Brain microvascular endothelial cell (primary cell): ENCODE results near the gene FBXL17.

Source experiments
- DNase-seq: peaks from one replicate; pipeline ENCODE4 v3.0.0-alpha.2; 2020
- H3K27ac ChIP-seq: fragments of 250-450 bp; sonication (Bioruptor Pico); 2 replicates; pipeline ENCODE4 v1.5.1; 2020; ENCODE audit warnings: mild to moderate bottlenecking, moderate library complexity
- H3K27me3 ChIP-seq: fragments of 250-450 bp; sonication (Bioruptor Pico); replicated peaks from 2 replicates; pipeline ENCODE4 v1.5.1; 2020; ENCODE audit warnings: mild to moderate bottlenecking
- H3K36me3 ChIP-seq: fragments of 250-450 bp; sonication (Bioruptor Pico); replicated peaks from 2 replicates; pipeline ENCODE4 v1.5.1; 2020; ENCODE audit warnings: mild to moderate bottlenecking
- H3K4me3 ChIP-seq: 2 replicates; pipeline ENCODE4 v1.5.1; 2011; ENCODE audit warnings: low read depth, mild to moderate bottlenecking, control low read depth, low read length, moderate library complexity
- CTCF ChIP-seq: IDR thresholded peaks from 2 replicates; pipeline ENCODE4 v1.5.1; 2011; ENCODE audit warnings: low read depth, mild to moderate bottlenecking, moderate library complexity, low read length, control low read depth, inconsistent platforms; ENCODE audit errors: missing control alignments
- in situ Hi-C: cut with HindIII; loops from 2 replicates; pipeline ENCODE4 v1.10.0; 2017; ENCODE audit warnings: low sequenced_read_pairs, low pct_ligation_motif_present

The FBXL17 gene

DNA sequence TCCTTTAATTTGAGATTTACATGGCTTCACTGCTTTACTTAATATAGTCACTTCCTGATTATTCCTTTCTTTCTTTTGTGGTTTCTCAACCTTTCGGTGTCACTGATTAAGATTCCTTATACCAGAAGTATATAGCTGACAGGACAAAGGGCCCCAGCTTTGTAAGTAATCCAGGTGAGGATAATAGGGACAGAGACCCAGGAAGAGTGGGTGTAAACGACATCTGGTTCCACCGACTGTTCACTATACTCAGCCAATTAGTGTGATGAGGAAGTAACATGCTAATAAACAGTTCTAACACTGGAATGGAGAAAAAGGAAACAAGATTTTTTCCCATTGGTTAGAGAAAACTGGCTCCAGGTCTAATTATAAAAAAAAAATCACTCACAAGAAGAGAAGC, 424.8 kb downstream of the FBXL17 start:
- H3K27me3 ChIP-seq, result no peaks in the 10 kb centered on the region
- no peak overlapping the region for H3K27ac ChIP-seq
- no peak for DNase-seq
- in situ Hi-C loops, result no loop called here
- H3K4me3 ChIP-seq, result no peak overlapping the region
- no peak for TF ChIP-seq CTCF
- no peaks in the 10 kb centered on the region for H3K36me3 ChIP-seq

- TF ChIP-seq CTCF, result no peak
- DNase-seq, result no peak
- in situ Hi-C loops, result no loop called here
Measured at GRCh38 chr5:107955321-107955720, 426.6 kb downstream of the FBXL17 start.

GRCh38 chr5:107954254-107954653, 427.6 kb downstream of the FBXL17 start:
- TF ChIP-seq CTCF, result no peak

More at GRCh38 chr5:107955321-107955720, 426.6 kb downstream of the FBXL17 start:
- H3K27ac ChIP-seq, result no peak overlapping the region
- no peaks in the 10 kb centered on the region for H3K27me3 ChIP-seq
- H3K4me3 ChIP-seq, result no peak overlapping the region
- H3K36me3 ChIP-seq, result no peaks in the 10 kb centered on the region

DNA sequence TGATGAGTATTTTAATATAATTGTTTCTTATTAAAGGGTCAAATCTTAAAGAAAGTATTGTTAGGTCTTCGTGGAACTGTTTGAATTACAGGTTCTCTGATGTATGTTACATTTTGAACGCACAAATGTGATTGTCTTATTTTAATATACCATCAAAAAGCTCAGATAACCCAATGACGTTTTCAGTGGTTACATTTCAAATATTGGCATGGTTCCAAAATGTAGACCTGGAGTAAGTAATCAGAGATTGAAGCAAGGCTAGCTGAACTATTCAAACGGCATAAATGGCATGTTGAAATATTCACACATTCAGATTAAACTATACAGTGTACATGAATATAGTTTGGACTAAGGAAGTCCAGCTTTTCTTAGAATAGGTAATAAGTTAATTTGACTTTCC, 429.4 kb downstream of the FBXL17 start:
- Histone ChIP-seq H3K36me3 (no peaks in the 10 kb centered on the region), H3K27ac (no peak overlapping the region), H3K27me3 (no peaks in the 10 kb centered on the region), H3K4me3 (no peak overlapping the region)
- no peak for DNase-seq
- no peak for TF ChIP-seq CTCF
- in situ Hi-C loops, result no loop called here

More at GRCh38 chr5:107954254-107954653, 427.6 kb downstream of the FBXL17 start:
- no peaks in the 10 kb centered on the region for H3K27me3 ChIP-seq
- H3K36me3 ChIP-seq, result no peaks in the 10 kb centered on the region
- DNase-seq, result no peak
- no peak overlapping the region for H3K4me3 ChIP-seq
- in situ Hi-C loops, result no loop called here
- H3K27ac ChIP-seq, result no peak overlapping the region

DNA sequence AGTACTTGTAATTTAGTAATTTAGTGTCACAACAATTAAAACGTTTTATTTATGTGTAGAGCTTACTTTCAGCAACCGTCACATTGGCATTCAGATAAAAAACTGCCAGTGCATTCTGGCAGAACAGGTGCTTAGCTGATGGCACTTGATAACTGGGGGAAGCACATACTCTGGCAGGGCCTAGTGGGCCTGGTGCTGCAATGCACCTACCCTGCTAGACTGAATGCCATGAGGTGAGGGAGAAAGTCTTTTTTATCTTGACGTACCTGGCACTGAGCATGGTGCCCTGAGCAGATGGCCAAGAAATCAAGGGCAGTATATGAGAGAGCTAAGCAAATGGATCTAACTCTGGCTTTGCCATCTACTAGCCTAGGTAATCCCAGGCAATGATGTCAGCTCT, 430.6 kb downstream of the FBXL17 start:
- Histone ChIP-seq H3K4me3 (no peak overlapping the region), H3K27ac (no peak overlapping the region), H3K36me3 (no peaks in the 10 kb centered on the region), H3K27me3 (no peaks in the 10 kb centered on the region)
- TF ChIP-seq CTCF, result no peak
- no peak for DNase-seq
- in situ Hi-C loops, result no loop called here

DNA sequence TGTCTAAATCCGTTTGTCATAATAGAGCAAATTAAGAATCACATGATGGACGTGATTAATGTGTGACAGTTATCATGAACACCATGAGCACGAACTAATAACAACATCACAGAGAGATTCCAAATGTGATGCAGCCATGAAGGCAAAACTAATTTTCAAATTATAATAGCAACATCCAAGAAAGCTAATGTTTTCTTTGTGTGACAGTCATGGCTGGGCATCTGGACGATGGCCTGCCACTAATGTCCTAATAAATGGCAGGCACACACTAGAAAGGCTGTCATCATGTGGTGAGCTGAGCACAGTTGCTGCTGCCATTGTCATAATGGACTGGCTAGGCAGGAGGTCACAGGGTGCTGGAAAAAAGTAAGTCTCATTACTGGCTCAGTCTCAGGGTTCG, 431.1 kb downstream of the FBXL17 start:
- Histone ChIP-seq H3K4me3 (no peak overlapping the region), H3K27ac (no peak overlapping the region), H3K27me3 (no peaks in the 10 kb centered on the region), H3K36me3 (no peaks in the 10 kb centered on the region)
- DNase-seq, result no peak
- in situ Hi-C loops, result no loop called here
- TF ChIP-seq CTCF, result no peak
